ENCODE measurements around the gene HS3ST6.

HS3ST6 gene

DNA sequence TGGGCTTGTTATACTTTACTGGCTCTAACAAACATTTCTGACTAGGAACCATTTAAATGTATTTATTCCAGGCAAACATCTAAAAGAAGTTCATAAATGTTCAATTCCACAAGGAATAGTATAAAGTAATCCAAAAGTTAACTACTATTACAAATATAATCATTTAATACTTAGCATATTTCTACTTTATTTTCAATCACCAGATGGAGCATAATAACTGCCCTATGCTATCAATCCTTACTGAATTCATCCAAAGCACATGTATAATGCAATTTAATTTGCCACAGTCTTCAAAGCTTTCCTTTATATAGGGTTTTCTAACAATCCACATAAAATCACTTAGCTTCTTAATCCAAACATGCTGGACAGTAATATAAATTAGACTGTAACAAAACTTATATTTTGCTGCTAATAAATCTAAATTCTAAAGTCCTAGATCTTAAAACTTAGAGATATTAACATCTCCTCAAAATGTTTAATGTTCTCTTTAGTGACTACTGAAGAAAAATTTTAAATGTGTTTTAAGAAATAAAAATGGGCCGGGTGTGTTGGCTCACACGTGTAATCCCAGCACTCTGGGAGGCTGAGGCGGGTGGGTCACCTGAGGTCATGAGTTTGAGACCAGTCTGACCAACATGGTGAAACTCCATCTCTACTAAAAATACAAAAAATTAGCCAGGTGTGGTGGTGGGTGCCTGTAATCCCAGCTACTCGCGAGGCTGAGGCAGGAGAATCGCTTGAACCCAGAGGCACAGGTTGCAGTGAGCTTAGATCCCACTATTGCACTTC, 52.1 kb downstream of the HS3ST6 start:
- CTCF ChIA-PET, result interaction anchor here (1.1 to 2.8 kb wide), 4 partner anchors 9 to 63 kb away, joined by 3 to 8 read pairs (median 3); no protein-coding TSS in a partner anchor
- POLR2A ChIA-PET, result no interaction called here
- TF ChIP-seq, protein P1, sequence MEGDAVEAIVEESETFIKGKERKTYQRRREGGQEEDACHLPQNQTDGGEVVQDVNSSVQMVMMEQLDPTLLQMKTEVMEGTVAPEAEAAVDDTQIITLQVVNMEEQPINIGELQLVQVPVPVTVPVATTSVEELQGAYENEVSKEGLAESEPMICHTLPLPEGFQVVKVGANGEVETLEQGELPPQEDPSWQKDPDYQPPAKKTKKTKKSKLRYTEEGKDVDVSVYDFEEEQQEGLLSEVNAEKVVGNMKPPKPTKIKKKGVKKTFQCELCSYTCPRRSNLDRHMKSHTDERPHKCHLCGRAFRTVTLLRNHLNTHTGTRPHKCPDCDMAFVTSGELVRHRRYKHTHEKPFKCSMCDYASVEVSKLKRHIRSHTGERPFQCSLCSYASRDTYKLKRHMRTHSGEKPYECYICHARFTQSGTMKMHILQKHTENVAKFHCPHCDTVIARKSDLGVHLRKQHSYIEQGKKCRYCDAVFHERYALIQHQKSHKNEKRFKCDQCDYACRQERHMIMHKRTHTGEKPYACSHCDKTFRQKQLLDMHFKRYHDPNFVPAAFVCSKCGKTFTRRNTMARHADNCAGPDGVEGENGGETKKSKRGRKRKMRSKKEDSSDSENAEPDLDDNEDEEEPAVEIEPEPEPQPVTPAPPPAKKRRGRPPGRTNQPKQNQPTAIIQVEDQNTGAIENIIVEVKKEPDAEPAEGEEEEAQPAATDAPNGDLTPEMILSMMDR (IDR thresholded peaks at IDR 0.05; ENCODE audit: control extremely low read depth, extremely low read depth, low read depth, missing control alignments), result no peak
- no peak for DNase-seq (ENCODE audit: extremely low spot score)

DNA sequence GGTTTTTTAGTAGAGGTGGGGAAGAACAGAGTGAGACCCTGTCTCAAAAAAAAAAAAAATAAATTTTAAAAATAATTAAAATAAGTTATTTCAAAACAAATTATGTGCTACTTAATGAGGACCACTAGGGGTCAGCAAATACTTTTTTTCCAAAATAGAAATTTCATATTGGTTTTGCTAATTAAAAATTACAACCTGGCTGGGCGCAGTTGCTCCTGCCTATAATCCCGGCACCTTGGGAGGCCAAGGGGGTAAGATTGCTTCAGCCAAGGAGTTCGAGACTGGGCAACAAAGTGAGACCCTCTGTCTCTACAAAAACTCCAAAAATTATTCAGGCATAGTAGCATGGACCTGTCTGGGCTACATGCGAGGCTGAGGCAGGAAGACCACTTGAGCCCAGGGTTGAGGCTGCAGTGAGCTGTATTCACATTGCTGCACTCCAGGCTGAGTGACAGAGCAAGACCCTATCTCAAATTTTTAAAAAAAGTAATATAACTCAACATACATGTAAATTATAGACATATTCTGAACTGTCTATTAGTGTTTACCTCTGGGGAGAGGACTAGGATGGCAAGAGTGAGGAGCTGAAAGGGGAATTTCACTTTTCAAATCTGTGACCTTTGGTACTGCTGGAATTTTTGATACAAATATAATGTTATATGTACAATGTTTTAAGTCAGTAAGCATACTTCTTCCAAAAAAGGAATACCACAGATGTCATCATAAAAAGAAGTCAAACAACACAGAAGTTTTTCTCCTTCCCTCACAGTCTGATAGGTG, 54.3 kb downstream of the HS3ST6 start:
- CTCF ChIA-PET, result interaction anchor here (0.6 to 1.9 kb wide), 12 partner anchors 10 to 284 kb away, joined by 3 to 5 read pairs (median 4); no protein-coding TSS in a partner anchor
- TF ChIP-seq, protein P1 (IDR thresholded peaks at IDR 0.05; ENCODE audit: control extremely low read depth, extremely low read depth, low read depth, missing control alignments), result peak; percentile 30
- POLR2A ChIA-PET, result no interaction called here
- DNase-seq (ENCODE audit: extremely low spot score), result no peak

DNA sequence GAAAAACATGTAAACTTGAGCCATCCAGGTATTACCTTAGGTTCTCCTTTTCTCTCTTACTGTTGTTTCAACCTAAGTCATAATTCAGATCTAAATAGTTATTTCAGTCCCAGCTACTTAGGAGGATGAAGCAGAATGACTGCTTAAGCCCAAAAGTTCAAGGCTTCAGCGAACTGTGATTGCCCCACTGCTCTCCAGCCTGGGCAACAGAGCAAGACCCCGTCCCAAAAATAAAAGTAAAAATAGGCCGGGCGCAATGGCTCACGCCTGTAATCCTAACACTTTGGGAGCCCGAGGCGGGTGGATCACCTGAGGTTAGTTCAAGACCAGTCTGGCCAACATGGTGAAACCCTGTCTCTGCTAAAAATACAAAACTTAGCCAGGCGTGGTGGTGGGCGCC, 55.8 kb downstream of the HS3ST6 start:
- no peak for DNase-seq (ENCODE audit: extremely low spot score)
- TF ChIP-seq, protein P1 (IDR thresholded peaks at IDR 0.05; ENCODE audit: control extremely low read depth, extremely low read depth, low read depth, missing control alignments), result no peak
- ChIA-PET POLR2A (no interaction called here), CTCF (interaction anchor here (0.8 to 1.9 kb wide), 6 partner anchors 16 to 278 kb away, joined by 3 to 11 read pairs (median 4); no protein-coding TSS in a partner anchor)

DNA sequence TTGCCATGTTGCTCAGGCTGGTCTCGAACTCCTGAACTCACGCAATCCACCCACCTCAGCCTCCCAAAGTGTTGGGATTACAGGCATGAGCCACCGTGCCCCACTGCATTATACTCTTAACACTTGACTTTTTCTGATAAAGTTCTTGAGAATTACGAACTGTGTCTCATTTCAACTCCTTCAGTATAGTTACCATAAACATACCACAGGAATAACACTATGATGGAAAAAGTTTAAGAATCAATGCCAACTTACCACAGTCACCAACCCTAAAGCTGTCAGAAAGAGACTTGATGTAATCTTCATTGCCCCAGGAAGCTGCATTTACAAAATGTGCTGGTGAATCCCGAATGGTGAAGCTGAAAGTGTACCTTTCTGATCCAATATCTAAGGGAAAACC, 56.5 kb downstream of the HS3ST6 start:
- ChIA-PET POLR2A (no interaction called here), CTCF (interaction anchor here (1.6 to 1.7 kb wide), 2 partner anchors 54 to 67 kb away, joined by 3 to 11 read pairs; no protein-coding TSS in a partner anchor)
- TF ChIP-seq, protein P1 (IDR thresholded peaks at IDR 0.05; ENCODE audit: control extremely low read depth, extremely low read depth, low read depth, missing control alignments), result no peak
- no peak for DNase-seq (ENCODE audit: extremely low spot score)
